Progenitor cell of endocrine pancreas (in vitro differentiated cells): ENCODE data around the gene OXSM. TPM values are rescaled to one million over a fixed set of nuclear protein-coding genes. Genes with fewer than 3 reads are reported as not detected.

Experiments
- DNase-seq: peaks from one replicate; pipeline ENCODE4 v3.0.0; 2021; ENCODE audit warnings: low spot score; ENCODE audit not compliant: unreplicated experiment
- H3K27ac Mint-ChIP-seq: 2 replicates; pipeline ENCODE4 v1.8.0; 2021; ENCODE audit warnings: mild to moderate bottlenecking, moderate library complexity, mixed read lengths
- H3K27me3 Mint-ChIP-seq: 2 replicates; pipeline ENCODE4 v1.8.0; 2021; ENCODE audit warnings: mixed read lengths
- H3K36me3 Mint-ChIP-seq: 2 replicates; pipeline ENCODE4 v1.8.0; 2022; ENCODE audit warnings: mixed read lengths; ENCODE audit not compliant: insufficient read depth
- H3K4me1 Mint-ChIP-seq: 2 replicates; pipeline ENCODE4 v1.8.0; 2021; ENCODE audit warnings: low read depth, mixed read lengths
- H3K4me3 Mint-ChIP-seq: 2 replicates; pipeline ENCODE4 v1.8.0; 2021; ENCODE audit warnings: low read depth, mild to moderate bottlenecking, moderate library complexity, mixed read lengths
- H3K9me3 Mint-ChIP-seq: 2 replicates; pipeline ENCODE4 v1.8.0; 2021; ENCODE audit warnings: low read depth, mixed read lengths
- total RNA-seq: library from RNA; stranded (reverse); gene quantifications from 2 replicates; pipeline ENCODE4 v1.2.1, GENCODE V29; 2021
- TF ChIP-seq, protein P1 (sequence below): fragments of 200-600 bp; sonication (generic); IDR thresholded peaks from one replicate; pipeline ENCODE4 v1.5.0; 2021; ENCODE audit warnings: antibody characterized with exemption, mild to moderate bottlenecking; ENCODE audit not compliant: unreplicated experiment

OXSM gene
- total RNA-seq, 1 donor from 2014 or later = 12.5 TPM

DNA sequence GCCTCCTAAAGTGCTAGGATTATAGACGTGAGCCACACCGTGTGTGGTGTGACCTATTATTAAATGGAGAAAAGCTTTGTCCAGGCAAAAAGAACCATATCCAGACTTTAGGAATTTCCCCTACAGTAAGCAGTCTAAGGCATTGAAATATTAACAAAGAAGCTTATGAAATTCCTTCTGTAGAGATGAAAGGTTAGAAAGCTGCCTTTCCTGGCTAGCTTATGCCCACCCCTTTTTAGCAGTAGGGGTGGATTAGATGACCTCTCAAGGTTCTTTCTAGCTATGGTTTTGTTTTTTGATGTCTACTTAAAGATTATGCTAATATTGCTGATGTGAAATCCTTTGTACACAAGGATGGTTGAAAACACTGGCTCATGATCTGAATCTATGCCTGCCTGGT, 13.9 kb downstream of the OXSM start:
- H3K36me3 Mint-ChIP-seq = no peaks in the 10 kb centered on the region
- H3K27me3 Mint-ChIP-seq = no peaks in the 10 kb centered on the region
- no peaks in the 10 kb centered on the region for H3K4me1 Mint-ChIP-seq
- H3K9me3 Mint-ChIP-seq = no peaks in the 10 kb centered on the region
- DNase-seq = no peak
- H3K4me3 Mint-ChIP-seq = no peak overlapping the region
- TF ChIP-seq, protein P1, sequence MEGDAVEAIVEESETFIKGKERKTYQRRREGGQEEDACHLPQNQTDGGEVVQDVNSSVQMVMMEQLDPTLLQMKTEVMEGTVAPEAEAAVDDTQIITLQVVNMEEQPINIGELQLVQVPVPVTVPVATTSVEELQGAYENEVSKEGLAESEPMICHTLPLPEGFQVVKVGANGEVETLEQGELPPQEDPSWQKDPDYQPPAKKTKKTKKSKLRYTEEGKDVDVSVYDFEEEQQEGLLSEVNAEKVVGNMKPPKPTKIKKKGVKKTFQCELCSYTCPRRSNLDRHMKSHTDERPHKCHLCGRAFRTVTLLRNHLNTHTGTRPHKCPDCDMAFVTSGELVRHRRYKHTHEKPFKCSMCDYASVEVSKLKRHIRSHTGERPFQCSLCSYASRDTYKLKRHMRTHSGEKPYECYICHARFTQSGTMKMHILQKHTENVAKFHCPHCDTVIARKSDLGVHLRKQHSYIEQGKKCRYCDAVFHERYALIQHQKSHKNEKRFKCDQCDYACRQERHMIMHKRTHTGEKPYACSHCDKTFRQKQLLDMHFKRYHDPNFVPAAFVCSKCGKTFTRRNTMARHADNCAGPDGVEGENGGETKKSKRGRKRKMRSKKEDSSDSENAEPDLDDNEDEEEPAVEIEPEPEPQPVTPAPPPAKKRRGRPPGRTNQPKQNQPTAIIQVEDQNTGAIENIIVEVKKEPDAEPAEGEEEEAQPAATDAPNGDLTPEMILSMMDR = no peak
- no peak overlapping the region for H3K27ac Mint-ChIP-seq

DNA sequence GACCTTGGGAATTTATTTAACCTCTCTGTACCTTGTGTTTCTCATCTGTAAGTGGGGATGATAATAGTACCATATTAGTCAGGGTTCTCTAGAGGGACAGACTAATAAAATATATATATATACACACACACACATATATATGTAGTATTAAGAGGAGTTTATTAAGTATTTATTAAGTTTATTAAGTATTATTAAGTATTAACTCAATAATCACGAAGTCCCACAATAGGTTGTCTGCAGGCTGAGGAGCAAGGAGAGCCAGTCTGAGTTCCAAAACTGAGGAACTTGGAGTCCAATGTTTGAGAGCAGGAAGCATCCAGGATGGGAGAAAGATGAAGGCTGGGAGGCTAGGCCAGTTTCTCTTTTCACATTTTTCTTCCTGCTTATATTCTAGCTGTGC, 14.8 kb downstream of the OXSM start:
- DNase-seq = no peak
- TF ChIP-seq, protein P1 = no peak
- Mint-ChIP-seq H3K4me3 (no peak overlapping the region), H3K27ac (no peak overlapping the region), H3K9me3 (no peaks in the 10 kb centered on the region), H3K27me3 (no peaks in the 10 kb centered on the region), H3K36me3 (no peaks in the 10 kb centered on the region), H3K4me1 (no peaks in the 10 kb centered on the region)

DNA sequence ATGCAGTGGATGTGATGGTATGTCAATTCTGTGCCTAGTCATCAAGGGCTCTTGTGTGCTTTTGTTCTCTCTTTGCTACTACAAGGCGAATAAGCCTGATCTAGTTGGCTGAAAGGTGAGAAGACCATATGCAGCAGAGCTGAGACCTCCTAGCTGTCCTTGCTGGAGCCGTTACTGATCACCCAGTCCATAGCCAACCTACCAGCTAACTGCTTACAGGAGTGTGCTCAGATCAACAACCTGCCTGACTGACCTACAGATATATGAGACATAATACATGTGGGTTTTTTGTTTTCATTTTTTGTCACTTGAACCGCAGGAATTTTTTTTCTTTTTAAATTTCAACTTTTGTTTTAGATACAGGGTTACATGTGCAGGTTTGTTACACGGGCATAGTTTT, 22.8 kb downstream of the OXSM start:
- DNase-seq = no peak
- H3K4me3 Mint-ChIP-seq = no peak overlapping the region
- TF ChIP-seq, protein P1 = no peak
- H3K4me1 Mint-ChIP-seq = peaks cover 6% of the 10 kb centered on the region
- no peak overlapping the region for H3K27ac Mint-ChIP-seq
- no peaks in the 10 kb centered on the region for H3K36me3 Mint-ChIP-seq
- no peaks in the 10 kb centered on the region for H3K9me3 Mint-ChIP-seq
- H3K27me3 Mint-ChIP-seq = no peaks in the 10 kb centered on the region

DNA sequence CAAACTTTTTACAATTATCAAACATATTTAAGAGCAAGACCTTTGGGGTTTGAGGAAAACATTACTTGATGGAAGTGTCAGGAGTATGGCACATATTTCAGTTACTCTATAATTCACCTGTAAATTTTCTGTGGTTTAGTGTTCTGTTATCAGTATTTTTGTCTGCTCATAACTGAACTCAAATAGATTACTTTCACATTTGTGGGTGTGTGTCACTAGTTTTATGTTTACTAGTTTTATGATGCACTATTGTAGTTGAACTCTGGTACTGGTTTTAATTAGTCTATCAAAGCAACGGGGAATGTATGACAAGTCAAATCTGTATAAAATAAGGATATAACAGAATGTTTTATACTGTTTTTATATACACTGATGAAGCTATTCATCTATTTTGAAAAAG, 27.2 kb downstream of the OXSM start:
- H3K4me3 Mint-ChIP-seq = no peak overlapping the region
- H3K27ac Mint-ChIP-seq = no peak overlapping the region
- no peaks in the 10 kb centered on the region for H3K4me1 Mint-ChIP-seq
- no peaks in the 10 kb centered on the region for H3K27me3 Mint-ChIP-seq
- DNase-seq = no peak
- H3K9me3 Mint-ChIP-seq = no peaks in the 10 kb centered on the region
- no peaks in the 10 kb centered on the region for H3K36me3 Mint-ChIP-seq
- TF ChIP-seq, protein P1 = no peak

DNA sequence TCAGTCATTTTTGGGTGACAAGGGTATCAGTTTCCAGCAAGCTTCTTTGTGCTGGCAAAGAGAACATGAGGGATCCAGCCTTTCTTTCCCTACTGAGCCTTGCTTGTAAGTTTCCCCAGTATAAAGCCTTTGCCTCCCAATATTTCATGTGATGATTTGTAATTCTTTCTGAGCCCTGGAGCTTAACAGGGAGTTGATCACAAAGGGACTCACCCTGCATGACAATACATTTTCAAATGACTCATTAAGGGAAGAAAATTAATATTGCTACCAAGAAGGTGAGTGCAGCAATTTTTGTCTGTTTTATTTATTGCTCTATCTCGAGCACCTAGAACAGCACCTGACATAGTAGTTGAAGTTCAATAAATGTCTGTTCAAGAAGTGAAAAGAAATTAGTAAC, 27.7 kb downstream of the OXSM start:
- no peaks in the 10 kb centered on the region for H3K27me3 Mint-ChIP-seq
- TF ChIP-seq, protein P1 = no peak
- no peak overlapping the region for H3K4me3 Mint-ChIP-seq
- DNase-seq = no peak
- no peaks in the 10 kb centered on the region for H3K9me3 Mint-ChIP-seq
- no peak overlapping the region for H3K27ac Mint-ChIP-seq
- no peaks in the 10 kb centered on the region for H3K36me3 Mint-ChIP-seq
- H3K4me1 Mint-ChIP-seq = no peaks in the 10 kb centered on the region

DNA sequence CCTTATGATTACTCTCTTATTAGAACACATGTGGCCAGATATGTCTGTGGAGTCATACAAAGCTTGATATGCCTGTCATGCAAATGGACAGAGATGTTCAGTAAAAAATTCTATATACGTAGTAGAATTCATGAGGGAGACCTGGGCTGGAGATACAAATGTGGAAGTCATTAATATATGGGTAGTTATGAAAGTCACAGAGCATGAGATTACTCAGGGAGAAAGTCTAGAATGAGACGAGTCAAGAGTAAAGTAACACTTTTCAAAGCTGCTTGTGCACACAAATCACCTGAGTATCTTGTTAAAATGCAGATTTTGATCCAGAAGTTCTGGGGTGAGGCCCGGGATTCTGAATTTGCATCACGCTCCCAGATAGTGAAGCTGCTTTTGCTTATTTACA, 28.4 kb downstream of the OXSM start:
- no peaks in the 10 kb centered on the region for H3K27me3 Mint-ChIP-seq
- H3K36me3 Mint-ChIP-seq = no peaks in the 10 kb centered on the region
- H3K4me1 Mint-ChIP-seq = no peaks in the 10 kb centered on the region
- TF ChIP-seq, protein P1 = no peak
- DNase-seq = no peak
- no peaks in the 10 kb centered on the region for H3K9me3 Mint-ChIP-seq
- no peak overlapping the region for H3K27ac Mint-ChIP-seq
- H3K4me3 Mint-ChIP-seq = no peak overlapping the region
